HEK293 (cell line): ENCODE data around the gene CACHD1.

Experiments
- CTCF ChIA-PET: fragments of 350-600 bp; formaldehyde crosslinking; extraction: SDS; loops from one replicate; lab custom pipeline; 2021; ENCODE audit warnings: antibody characterized with exemption; lab: Yijun Ruan, JAX
- POLR2A ChIA-PET: fragments of 300-600 bp; formaldehyde crosslinking; extraction: SDS; loops from one replicate; lab custom pipeline; 2020; ENCODE audit warnings: antibody characterized with exemption, inconsistent platforms; lab: Yijun Ruan, JAX
- H3K27ac ChIP-seq: fragments of 200-500 bp; sonication (Bioruptor generic); 2 replicates; pipeline ENCODE4 v1.5.1; 2014; ENCODE audit warnings: low read depth, low read length, control low read depth, inconsistent platforms; ENCODE audit errors: extremely low read depth
- H3K36me3 ChIP-seq, 2 experiments: fragments of 200-500 bp in 1 of 2; sonication (Bioruptor generic) in 1 of 2; 1 replicate in 1 of 2; 2 replicates in 1 of 2; pipeline ENCODE4 v1.5.1; 2014 to 2017; ENCODE audit warnings: inconsistent platforms in 2 of 2, low read length in 2 of 2; ENCODE audit not compliant: control insufficient read depth in 2 of 2, insufficient read depth in 1 of 2
- H3K4me1 ChIP-seq: fragments of 200-500 bp; sonication (Bioruptor generic); 2 replicates; pipeline ENCODE4 v1.5.1; 2014; ENCODE audit warnings: mild to moderate bottlenecking, low read length, inconsistent platforms; ENCODE audit not compliant: control insufficient read depth, insufficient read depth
- H3K4me3 ChIP-seq: 2 replicates; pipeline ENCODE4 v1.5.1; 2011; ENCODE audit warnings: low read depth, mild to moderate bottlenecking, control low read depth, low read length, moderate library complexity
- H3K9me3 ChIP-seq: fragments of 200-500 bp; sonication (Bioruptor generic); 2 replicates; pipeline ENCODE4 v1.5.1; 2014; ENCODE audit warnings: low read depth, low read length, inconsistent platforms; ENCODE audit not compliant: control insufficient read depth, insufficient read depth
- EGR2 ChIP-seq: fragments of 450-650 bp; formaldehyde crosslinking; IDR thresholded peaks from 2 replicates; pipeline ENCODE4 v1.5.1; 2016; ENCODE audit warnings: low read depth, missing biosample characterization, missing genetic modification characterization
- TCF7L2 ChIP-seq: IDR thresholded peaks from 2 replicates; pipeline ENCODE4 v1.6.1; 2011; ENCODE audit warnings: low read depth, mild to moderate bottlenecking, inconsistent platforms, low read length, moderate library complexity, borderline replicate concordance
- ZBTB20 ChIP-seq: fragments of 450-650 bp; formaldehyde crosslinking; IDR thresholded peaks from 2 replicates; pipeline ENCODE4 v1.5.1; 2016; ENCODE audit warnings: missing biosample characterization, missing genetic modification characterization
- ZBTB26 ChIP-seq: fragments of 450-650 bp; formaldehyde crosslinking; optimal IDR thresholded peaks from 2 replicates; pipeline ENCODE3; 2016; ENCODE audit warnings: missing biosample characterization, mild to moderate bottlenecking, missing genetic modification characterization
- ZFP37 ChIP-seq: fragments of 450-650 bp; formaldehyde crosslinking; IDR thresholded peaks from 2 replicates; pipeline ENCODE4 v1.5.1; 2016; ENCODE audit warnings: missing biosample characterization, missing genetic modification characterization
- ZIC2 ChIP-seq: fragments of 450-650 bp; formaldehyde crosslinking; IDR thresholded peaks from 2 replicates; pipeline ENCODE4 v1.5.1; 2016; ENCODE audit warnings: missing biosample characterization, missing genetic modification characterization
- ZNF132 ChIP-seq: fragments of 450-650 bp; formaldehyde crosslinking; IDR thresholded peaks from 2 replicates; pipeline ENCODE4 v1.5.1; 2017; ENCODE audit warnings: missing biosample characterization, missing genetic modification characterization, borderline replicate concordance
- ZNF239 ChIP-seq: fragments of 450-650 bp; formaldehyde crosslinking; IDR thresholded peaks from 2 replicates; pipeline ENCODE4 v1.5.1; 2016; ENCODE audit warnings: missing biosample characterization, missing genetic modification characterization
- ZNF354C ChIP-seq: fragments of 450-650 bp; formaldehyde crosslinking; IDR thresholded peaks from 2 replicates; pipeline ENCODE4 v1.5.1; 2016; ENCODE audit warnings: missing biosample characterization, missing genetic modification characterization, low read depth, borderline replicate concordance
- ZNF362 ChIP-seq: fragments of 450-650 bp; formaldehyde crosslinking; IDR thresholded peaks from 2 replicates; pipeline ENCODE4 v1.5.1; 2016; ENCODE audit warnings: missing biosample characterization, missing genetic modification characterization
- ZNF391 ChIP-seq: fragments of 450-650 bp; formaldehyde crosslinking; IDR thresholded peaks from 2 replicates; pipeline ENCODE4 v1.5.1; 2016; ENCODE audit warnings: low read depth, missing biosample characterization, missing genetic modification characterization, borderline replicate concordance
- ZNF416 ChIP-seq: fragments of 450-650 bp; formaldehyde crosslinking; IDR thresholded peaks from 2 replicates; pipeline ENCODE4 v1.5.1; 2016; ENCODE audit warnings: missing biosample characterization, missing genetic modification characterization
- ZNF791 ChIP-seq: fragments of 450-650 bp; formaldehyde crosslinking; IDR thresholded peaks from 2 replicates; pipeline ENCODE4 v1.5.1; 2016; ENCODE audit warnings: missing biosample characterization, missing genetic modification characterization
- ZNF792 ChIP-seq: fragments of 450-650 bp; formaldehyde crosslinking; IDR thresholded peaks from 2 replicates; pipeline ENCODE4 v1.5.1; 2016; ENCODE audit warnings: missing biosample characterization, missing genetic modification characterization
- ZSCAN16 ChIP-seq: fragments of 450-650 bp; formaldehyde crosslinking; IDR thresholded peaks from 2 replicates; pipeline ENCODE4 v1.5.1; 2016; ENCODE audit warnings: missing biosample characterization, missing genetic modification characterization
- ZSCAN4 ChIP-seq: fragments of 450-650 bp; formaldehyde crosslinking; IDR thresholded peaks from 2 replicates; pipeline ENCODE4 v1.5.1; 2017; ENCODE audit warnings: missing biosample characterization, missing genetic modification characterization
- TF ChIP-seq, protein P1 (sequence below): fragments of 450-650 bp; formaldehyde crosslinking; IDR thresholded peaks from 2 replicates; pipeline ENCODE4 v1.5.1; 2017; ENCODE audit warnings: missing biosample characterization, missing genetic modification characterization

CACHD1 gene

GRCh38 chr1:64496606-64497005, 26.7 kb downstream of the CACHD1 start:
- H3K4me1 ChIP-seq, result peaks cover 31% of the 10 kb centered on the region

GRCh38 chr1:64497088-64497883, 27.4 kb downstream of the CACHD1 start:
- POLR2A ChIA-PET, result interaction anchor here (0.6 kb wide), 1 partner anchor 36 kb away, joined by 5 read pairs; no protein-coding TSS in a partner anchor
- Histone ChIP-seq H3K4me1 (peaks cover 36% of the 10 kb centered on the region), H3K36me3 (no peaks in the 10 kb centered on the region), H3K9me3 (no peaks in the 10 kb centered on the region), H3K27ac (no peak overlapping the region), H3K4me3 (no peak overlapping the region)
- TF ChIP-seq ZNF239 (tag by site-specific recombination), result no peak
- 0 out of 2 replicates have a peak, but pooled peaks have one; percentile 31 for TF ChIP-seq ZBTB20 (tag by site-specific recombination)
- CTCF ChIA-PET, result no interaction called here

More at GRCh38 chr1:64496606-64497005, 26.7 kb downstream of the CACHD1 start:
- ChIA-PET POLR2A (interaction anchor here (0.6 kb wide), 1 partner anchor 37 kb away, joined by 5 read pairs; no protein-coding TSS in a partner anchor), CTCF (interaction anchor here (1.0 kb wide), 1 partner anchor 84 kb away, joined by 3 read pairs; no protein-coding TSS in a partner anchor)
- H3K36me3 ChIP-seq, result no peaks in the 10 kb centered on the region
- no peak overlapping the region for H3K4me3 ChIP-seq
- H3K9me3 ChIP-seq, result no peaks in the 10 kb centered on the region
- H3K27ac ChIP-seq, result no peak overlapping the region
- TF ChIP-seq ZNF391 (no peak), EGR2 (tag by site-specific recombination) (no peak), ZNF792 (tag by site-specific recombination) (no peak), ZFP37 (no peak), TCF7L2 (no peak), ZSCAN16 (tag by site-specific recombination) (no peak), ZNF791 (tag by site-specific recombination) (no peak), ZIC2 (tag by site-specific recombination) (no peak), ZNF416 (tag by site-specific recombination) (no peak), ZNF354C (tag by site-specific recombination) (no peak), ZNF132 (tag by site-specific recombination) (no peak), ZBTB26 (tag by site-specific recombination) (no peak), ZSCAN4 (tag by site-specific recombination) (no peak), ZNF362 (tag by site-specific recombination) (no peak)
- TF ChIP-seq, protein P1, sequence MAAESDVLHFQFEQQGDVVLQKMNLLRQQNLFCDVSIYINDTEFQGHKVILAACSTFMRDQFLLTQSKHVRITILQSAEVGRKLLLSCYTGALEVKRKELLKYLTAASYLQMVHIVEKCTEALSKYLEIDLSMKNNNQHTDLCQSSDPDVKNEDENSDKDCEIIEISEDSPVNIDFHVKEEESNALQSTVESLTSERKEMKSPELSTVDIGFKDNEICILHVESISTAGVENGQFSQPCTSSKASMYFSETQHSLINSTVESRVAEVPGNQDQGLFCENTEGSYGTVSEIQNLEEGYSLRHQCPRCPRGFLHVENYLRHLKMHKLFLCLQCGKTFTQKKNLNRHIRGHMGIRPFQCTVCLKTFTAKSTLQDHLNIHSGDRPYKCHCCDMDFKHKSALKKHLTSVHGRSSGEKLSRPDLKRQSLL (tag by site-specific recombination), result no peak
- TF ChIP-seq, all 188 proteins: peak for 0
